ENCODE measurements around the gene GNL2.
"Not testable (repeated sequence)": the region's sequence is repeated elsewhere in the genome, so short reads cannot be mapped to it uniquely, and the experiment has no call there.

Gene GNL2

DNA sequence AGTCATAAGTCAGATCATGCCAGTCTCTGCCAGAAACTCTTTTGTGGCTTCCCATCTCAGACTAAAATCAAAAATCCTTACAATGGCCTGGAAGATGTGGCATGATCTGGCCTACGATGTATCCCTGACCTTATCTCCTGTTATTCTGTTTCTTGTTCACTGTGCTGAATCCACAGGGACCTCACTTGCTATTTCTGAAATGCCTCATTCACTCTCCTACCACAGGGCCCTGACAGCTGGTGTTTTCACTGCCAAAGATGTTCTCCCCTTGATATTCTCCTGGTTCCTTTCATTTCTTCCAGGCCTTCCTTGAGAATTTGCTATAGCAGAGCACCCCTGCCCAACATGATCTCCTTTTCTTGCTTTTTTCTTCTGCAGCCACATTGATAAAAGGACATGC, 37.3 kb downstream of the GNL2 start:
- no peak for DNase-seq

DNA sequence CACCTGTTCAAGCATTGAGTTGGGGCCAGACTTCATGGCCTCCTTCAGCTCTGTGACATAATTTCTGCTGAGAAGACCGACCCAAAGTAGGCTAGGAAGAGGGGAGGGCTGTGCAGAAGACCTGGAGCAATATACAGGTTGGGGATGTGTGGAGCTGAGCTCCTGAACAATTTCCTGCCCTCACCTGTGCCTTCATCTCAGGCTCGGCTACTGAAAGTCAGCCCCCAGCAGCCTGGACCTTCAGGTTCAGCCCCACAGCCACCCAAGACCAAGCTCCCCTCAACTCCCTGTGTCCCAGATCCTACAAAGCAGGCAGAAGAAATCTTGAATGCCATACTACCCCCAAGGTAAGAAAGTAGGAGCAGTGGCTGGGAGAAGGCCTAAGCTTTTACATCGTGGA, 38.3 kb downstream of the GNL2 start:
- no peak for DNase-seq

DNA sequence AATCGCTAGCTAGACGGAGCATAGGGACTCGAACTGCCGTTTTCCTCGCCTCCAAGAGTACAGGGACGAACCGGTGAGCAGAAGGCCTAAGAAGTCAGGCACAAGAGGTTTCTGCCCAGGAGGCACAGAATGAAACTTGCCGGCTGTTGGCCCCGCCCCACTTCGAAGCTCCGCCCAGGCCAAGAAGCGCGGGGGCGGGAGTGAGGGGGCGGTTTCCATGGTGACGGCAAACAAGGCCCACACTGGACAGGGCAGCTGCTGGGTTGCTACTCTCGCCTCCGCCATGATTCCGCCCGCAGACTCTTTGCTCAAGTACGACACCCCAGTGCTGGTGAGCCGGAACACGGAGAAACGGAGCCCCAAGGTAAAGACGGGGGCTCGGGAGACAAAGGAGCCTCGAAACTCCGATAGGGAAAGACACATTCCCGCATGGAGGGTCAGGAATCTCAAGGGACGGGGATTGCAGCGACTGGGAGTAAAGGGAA, 39.0 kb downstream of the GNL2 start, which contains the start of gene DNALI1:
DNALI1 (plus strand) TSS at position 229 of the 485 bp plus-strand sequence; CDS start at position 284, 55 bp downstream.
- peak; percentile 98 for DNase-seq

DNA sequence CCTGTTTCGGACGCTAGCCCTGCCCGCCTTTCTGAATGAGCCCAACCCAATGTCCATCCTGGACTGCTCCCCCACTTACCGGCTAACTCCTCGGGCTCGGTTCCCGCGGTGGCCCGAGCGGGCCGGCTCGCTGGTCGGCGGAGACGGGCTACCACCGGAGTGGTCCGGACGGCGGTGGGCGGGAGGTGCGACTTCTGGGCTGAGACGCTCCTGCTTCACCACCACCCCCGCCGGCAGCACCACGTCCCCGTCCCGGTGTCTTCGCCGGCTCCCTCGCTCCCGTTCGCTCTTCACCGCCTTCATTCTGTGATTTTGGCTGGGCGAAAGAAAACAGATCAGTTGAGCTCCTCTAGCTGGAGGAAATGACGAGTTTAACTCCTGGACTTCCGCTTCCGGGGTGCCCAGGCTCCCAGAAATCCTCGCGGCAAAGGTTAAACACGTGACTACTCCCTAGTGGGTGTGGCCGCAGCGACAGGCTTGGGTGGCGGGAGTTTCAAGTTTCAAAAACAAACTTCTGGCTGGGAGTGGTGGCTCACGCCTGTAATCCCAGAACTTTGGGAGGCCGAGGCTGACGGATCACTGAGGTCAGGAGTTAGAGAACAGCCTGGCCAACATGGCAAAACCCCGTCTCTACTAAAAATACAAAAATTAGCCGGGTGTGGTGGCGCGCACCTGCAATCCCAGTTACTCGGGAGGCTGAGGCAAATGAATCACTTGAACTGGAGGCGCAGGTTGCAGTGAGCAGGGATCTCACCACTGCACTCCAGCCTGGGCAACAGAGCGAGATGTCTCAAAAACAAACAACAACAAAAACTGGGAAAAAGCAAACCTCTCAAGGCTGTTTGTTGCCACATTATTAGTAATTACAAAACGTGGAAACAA, 41.6 kb downstream of the GNL2 start, which contains the start of gene SNIP1:
SNIP1 (minus strand) TSS at position 367 of the 882 bp plus-strand sequence; CDS start at position 303, 64 bp downstream.
- peak; percentile 99 for DNase-seq

DNA sequence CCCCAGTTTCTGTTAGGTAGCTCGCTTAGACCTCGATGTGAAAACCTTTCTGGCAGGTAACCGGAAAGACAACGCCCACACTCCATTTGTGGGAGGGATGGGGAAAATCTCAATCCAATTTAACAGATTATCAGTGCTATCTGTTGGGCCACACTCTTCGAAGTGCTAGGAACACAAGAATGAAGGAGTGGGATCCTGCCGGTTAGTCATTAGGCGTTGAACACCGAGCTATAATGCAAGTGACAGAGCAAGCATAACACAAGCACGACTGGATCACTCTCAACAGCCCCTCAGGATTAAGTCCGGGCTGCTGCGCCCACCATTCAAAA, 42.2 kb downstream of the GNL2 start:
- DNase-seq = no peak

DNA sequence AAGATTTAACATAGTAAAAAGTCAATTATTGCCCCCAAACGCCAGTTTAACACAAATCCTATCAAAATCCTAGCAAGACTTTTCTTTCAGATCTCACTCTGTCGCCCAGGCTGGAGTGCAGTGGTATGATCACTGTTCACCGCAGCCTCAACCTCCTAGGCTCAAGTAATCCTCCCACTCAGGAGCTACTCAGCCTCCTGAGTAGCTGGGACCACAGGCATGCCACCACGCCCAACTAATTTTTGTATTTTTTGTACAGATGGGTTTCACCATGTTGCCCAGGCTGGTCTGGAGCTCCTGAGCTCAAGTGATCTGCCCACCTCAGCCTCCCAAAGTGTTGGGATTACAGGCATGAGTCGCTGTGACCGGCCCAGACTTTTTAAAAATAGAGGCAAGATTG, 46.4 kb downstream of the GNL2 start:
- no peak for DNase-seq

DNA sequence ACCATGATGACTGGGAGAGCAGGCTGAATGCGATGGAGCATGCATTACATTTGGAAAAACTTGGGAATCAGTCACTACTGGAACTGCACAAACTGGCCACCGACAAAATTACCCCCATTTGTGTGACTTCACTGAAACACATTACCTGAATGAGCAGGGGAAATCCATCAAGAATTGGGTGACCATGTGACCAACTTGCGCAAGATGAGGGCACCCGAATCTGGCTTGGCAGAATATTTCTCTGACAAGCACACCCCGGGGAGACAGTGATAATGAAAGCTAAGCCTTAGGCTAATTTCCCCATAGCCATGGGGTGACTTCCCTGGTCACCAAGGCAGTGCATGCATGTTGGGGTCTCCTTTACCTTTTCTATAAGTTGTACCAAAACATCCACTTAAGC, 50.7 kb downstream of the GNL2 start:
- no peak for DNase-seq

DNA sequence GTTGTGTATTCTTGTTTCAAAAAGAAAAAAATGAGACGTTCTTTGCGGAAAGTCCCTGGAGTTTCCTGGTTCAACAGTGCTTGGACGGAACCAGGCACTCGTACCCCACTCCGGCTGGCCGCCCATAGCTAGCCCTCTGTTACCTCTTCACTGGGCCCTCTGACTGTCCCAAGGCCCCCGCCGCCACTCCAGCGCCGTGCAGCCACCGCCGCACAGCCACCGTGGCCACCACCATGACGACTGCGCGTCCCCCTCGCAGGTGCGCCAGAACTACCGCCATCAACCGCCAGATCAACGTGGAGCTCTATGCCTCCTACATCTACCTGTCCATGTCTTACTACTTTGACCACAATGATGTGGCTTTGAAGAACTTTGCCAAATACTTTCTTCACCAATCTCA, 51.2 kb downstream of the GNL2 start:
- no peak for DNase-seq

DNA sequence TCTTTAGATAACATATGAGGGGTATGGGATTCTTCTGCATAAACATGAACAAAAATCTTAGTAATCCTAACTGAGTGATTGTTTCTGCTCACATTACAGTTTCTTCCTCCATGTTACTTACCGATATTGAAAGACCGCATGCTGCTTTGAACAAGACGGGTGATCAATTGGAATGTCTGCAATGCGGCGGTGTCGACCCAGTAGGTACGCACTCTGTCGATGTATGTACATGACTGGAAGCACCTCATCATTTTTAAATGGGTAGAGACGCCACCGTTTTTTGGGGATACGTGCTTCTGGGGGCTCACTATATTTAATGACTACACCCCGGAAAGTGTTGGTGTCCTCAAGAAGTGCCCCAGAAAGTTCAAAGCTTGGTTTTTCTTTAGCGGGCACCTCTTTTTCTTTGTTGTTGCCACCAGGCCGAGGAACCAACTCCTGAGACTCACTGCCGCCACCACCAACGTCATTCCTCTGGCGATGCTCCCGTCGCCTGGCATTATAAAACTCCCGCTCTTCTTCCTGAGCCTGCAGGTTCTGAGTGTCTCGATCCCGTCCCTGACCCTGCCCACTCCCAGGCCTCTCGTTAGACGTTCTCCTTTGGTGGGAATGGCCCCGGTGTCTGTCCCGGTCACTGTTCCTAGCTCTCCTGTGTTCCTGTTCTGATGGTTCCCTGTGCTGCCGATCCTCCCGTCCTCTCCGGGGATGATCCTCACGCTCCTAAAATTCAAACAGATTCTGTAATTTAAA, 55.5 kb downstream of the GNL2 start:
- DNase-seq = no peak

DNA sequence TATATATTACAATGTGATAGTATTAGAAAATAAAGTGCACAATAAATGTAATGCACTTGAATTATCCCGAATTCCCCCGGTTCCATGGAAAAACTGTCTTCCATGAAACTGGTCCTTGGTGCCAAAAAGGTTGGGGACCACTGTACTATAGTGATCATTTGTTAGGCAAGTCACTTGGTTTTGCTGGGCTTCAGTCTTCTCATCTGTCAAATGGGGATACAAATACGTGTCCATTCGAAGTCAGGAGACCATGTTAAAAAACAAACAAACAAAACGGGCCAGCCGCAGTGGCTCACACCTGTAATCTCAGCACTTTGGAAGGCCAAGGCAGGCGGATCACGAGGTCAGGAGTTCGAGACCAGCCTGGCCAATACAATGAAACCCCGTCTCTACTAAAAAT, 56.6 kb downstream of the GNL2 start:
- DNase-seq = not testable (repeated sequence)

DNA sequence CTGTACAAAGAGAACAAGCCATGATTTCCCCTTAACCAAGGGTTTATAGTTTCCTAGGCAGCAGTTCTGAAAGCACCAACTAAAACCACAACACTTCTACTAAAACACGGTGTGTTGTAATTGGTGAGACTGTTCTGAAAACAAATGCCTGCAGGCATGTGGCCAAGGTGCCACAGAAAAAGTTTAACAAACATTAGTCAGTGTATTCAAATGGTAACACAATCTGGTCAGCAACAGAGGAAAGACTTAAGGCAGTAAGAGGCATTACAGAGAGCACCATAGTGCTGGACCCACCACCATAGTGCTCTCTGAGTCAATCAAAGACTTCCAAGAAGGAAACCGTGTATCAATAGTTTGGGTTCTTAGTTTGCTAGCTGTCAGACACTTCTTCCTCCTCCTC, 58.4 kb downstream of the GNL2 start:
- peak; percentile 14 for DNase-seq

DNA sequence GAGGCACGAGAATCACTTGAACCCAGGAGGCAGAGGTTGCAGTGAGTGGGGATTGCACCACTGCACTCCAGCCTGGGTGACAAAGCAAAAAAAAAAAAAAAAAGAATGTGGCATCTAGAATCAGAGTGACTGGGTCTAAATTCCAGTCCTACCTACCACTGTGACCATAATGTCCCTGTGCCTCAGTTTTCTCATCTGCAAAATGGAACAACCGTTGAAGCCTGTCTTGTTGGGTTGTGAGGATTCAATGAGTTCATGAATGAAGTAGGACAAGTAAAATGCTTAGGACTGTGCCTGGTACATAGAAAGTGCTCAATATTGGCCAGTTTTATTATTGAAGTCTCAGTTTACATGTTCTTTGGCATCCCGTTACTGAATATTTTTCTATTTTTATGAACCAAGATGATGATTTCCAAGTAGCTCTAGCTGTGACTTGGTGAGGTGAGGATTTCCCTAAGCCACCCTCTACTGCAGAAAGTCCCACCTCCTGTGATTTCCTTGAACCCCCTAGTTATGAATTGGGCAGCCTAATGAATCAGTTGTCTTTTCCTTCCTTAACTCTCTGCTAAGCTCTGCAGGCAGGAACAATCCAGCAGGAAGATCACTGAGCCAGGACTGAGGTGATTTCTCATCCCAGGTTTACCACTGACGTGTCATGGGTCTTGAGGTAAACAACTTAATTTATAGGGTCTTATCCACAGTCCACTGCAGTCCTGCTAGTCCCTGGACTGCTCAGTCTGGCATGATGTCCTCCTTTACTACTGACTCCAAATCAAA, 62.2 kb downstream of the GNL2 start:
- no peak for DNase-seq

DNA sequence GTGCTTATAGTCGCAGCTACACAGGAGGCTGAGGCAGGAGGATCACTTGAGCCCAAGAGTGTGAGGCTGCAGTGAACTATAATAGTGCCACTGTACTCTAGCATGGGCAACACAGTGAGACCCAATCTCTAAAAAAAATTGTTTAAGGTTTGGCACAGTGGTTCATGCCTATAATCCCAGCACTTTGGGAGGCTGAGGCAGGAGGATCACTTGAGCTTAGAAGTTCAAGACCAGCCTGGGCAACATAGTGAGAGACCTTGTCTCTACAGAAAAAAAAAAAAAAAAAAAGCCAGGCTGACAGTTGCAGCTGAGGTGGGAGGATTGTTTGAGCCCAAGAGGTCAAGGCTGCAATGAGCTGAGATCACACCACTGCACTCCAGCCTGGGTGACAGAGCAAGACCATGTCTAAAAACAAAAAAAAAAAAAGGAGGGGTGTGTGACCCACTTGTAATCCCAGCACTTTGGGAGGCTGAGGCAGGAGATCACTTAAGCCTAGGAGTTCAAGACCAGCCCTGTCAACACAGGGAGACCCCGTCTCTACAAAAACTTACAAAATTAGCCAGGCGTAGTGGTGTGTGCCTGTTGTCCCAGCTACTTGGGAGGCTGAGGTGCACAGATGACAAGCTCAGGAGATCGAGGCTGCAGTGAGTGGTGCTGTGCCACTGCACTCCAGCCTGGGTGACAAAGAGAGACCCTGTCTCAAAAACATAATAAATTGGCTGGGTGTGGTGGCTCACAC, 63.1 kb downstream of the GNL2 start:
- DNase-seq = not testable (repeated sequence)

DNA sequence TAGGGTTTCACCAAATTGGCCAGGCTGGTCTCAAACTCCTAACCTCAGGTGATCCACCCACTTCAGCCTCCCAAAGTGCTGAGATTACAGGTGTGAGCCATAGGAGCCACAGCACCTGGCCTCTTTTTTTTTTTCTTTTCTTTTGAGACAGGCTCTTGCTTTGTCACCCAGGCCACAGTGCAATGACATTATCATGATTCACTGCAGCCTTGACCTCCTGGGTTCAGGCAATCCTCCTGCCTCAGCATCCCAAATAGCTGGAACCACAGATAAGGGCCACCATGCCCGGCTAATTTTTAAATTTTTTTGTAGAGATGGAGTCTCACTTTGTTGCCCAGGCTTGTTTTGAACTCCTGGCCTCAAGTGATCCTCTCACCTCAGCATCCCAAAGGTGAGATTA, 65.8 kb downstream of the GNL2 start:
- DNase-seq = not testable (repeated sequence)

DNA sequence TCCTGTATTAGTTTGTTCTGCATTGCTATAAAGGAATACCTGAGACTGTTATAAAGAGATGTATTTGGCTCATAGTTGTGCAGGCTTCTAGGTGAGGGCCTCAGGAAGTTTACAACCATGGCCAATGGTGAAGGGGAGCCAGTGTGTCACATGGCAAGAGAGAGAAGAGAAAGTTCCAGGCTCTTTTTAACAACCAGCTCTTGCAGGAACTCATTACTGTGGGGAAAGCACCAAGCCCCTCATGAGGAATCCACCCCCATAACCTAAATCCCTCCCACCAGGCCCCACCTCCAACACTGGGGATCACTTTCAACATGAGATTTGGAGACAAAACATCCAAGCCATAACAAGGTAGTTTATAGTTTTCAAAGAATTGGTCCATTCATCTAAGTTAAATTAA, 76.1 kb downstream of the GNL2 start:
- DNase-seq = no peak

DNA sequence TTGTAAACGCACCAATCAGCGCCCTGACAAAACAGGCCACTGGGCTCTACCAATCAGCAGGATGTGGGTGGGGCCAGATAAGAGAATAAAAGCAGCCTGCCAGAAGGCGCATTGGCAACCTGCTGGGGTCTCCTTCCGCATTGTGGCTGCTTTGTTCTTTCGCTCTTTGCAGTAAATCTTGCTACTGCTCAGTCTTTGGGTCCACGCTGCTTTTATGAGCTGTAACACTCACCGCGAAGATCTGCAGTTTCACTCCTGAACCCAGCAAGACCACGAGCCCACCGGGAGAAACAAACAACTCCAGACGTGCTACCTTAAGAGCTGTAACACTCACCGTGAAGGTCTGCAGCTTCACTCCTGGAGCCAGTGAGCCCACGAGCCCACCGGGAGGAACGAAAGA, 76.8 kb downstream of the GNL2 start:
- DNase-seq = not testable (repeated sequence)

DNA sequence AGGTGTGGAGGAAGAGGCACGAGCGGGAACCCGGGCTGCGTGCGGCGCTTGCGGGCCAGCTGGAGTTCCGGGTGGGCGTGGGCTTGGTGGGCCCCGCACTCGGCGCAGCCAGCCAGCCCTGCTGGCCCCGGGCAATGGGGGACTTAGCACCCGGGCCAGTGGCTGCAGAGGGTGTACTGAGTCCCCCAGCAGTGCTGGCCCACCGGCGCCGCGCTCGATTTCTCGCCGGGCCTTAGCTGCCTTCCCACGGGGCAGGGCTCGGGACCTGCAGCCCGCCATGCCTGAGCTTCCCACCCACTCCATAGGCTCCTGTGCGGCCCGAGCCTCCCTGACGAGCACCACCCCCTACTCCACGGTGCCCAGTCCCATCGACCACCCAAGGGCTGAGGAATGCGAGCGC, 77.5 kb downstream of the GNL2 start:
- not testable (repeated sequence) for DNase-seq

DNA sequence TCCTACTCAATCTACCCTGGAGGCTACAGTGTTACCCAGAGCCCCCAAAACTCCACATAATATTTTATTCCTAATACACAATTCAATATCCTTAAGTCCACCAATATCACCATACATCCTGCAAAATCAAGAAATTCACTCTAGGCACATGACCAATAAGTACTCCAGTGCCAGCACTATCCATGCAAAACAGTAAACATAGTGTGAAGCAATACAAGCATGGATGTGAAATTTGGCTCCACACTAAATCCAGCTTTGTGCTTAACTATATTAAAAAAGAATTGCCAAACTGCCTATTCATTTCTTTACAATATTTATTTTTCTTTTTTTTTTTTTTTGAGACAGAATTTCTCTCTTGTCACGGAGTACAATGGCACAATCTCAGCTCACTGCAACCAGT, 78.2 kb downstream of the GNL2 start:
- no peak for DNase-seq
